ENCODE results near the gene MCM5. TPM values are rescaled to one million over a fixed set of nuclear protein-coding genes. Genes with fewer than 3 reads are reported as not detected.

MCM5 gene
- total and polyA plus RNA-seq, 2 of the 13 experiments (the other 11 are each of a cell fraction or from before 2014, with no cell fraction given): 40.2 to 93.5 TPM

- TF ChIP-seq ZNF607 (CRISPR knock-in tag; IDR thresholded peaks at IDR 0.05; ENCODE audit: borderline replicate concordance) (no peak), NCOA1 (CRISPR knock-in tag; IDR thresholded peaks at IDR 0.05) (0 out of 2 replicates have a peak, but pooled peaks have one; percentile 63), GATA4 (IDR thresholded peaks at IDR 0.05; ENCODE audit: borderline replicate concordance, low read depth) (no peak), SNAPC5 (CRISPR knock-in tag; IDR thresholded peaks at IDR 0.05; ENCODE audit: borderline replicate concordance) (peak; percentile 81), DMAP1 (CRISPR knock-in tag; IDR thresholded peaks at IDR 0.05) (peak; percentile 69; the same call in 1 of the 2 replicates), ARID2 (CRISPR knock-in tag; IDR thresholded peaks at IDR 0.05; ENCODE audit: borderline replicate concordance) (no peak), MLX (CRISPR knock-in tag; IDR thresholded peaks at IDR 0.05) (peak; percentile 37; the same call in 1 of the 2 replicates), ZC3H13 (CRISPR knock-in tag; IDR thresholded peaks at IDR 0.05) (peak; percentile 74; the same call in 1 of the 2 replicates), ZNF10 (CRISPR knock-in tag; IDR thresholded peaks at IDR 0.05; ENCODE audit: borderline replicate concordance, low read depth) (no peak), REPIN1 (CRISPR knock-in tag; IDR thresholded peaks at IDR 0.05; ENCODE audit: borderline replicate concordance, low read depth) (peak; percentile 51; the same call in 1 of the 2 replicates), MED8 (CRISPR knock-in tag; IDR thresholded peaks at IDR 0.05; ENCODE audit: insufficient replicate concordance) (peak; percentile 59), PHF8 (CRISPR knock-in tag; IDR thresholded peaks at IDR 0.05) (peak; percentile 60), ERF (CRISPR knock-in tag; IDR thresholded peaks at IDR 0.05) (peak; percentile 52; the same call in 1 of the 2 replicates), TFE3 (CRISPR knock-in tag; IDR thresholded peaks at IDR 0.05) (peak; percentile 67; the same call in 1 of the 2 replicates), HDAC2 (CRISPR knock-in tag; IDR thresholded peaks at IDR 0.05) (peak; percentile 41; the same call in 1 of the 2 replicates), CBFB (CRISPR knock-in tag; IDR thresholded peaks at IDR 0.05) (0 out of 2 replicates have a peak, but pooled peaks have one; percentile 44), TFDP2 (CRISPR knock-in tag; IDR thresholded peaks at IDR 0.05) (peak; percentile 99), MXD1 (CRISPR knock-in tag; IDR thresholded peaks at IDR 0.05) (peak; percentile 89), FOXK1 (CRISPR knock-in tag; IDR thresholded peaks at IDR 0.05; ENCODE audit: borderline replicate concordance, low read depth) (peak; percentile 52; the same call in 1 of the 2 replicates), ZNF724P (CRISPR knock-in tag; IDR thresholded peaks at IDR 0.05; ENCODE audit: borderline replicate concordance) (peak; percentile 77; the same call in 1 of the 2 replicates), TEAD2 (CRISPR knock-in tag; IDR thresholded peaks at IDR 0.05) (no peak), ZNF83 (CRISPR knock-in tag; IDR thresholded peaks at IDR 0.05; ENCODE audit: borderline replicate concordance) (no peak; the same call in 1 of the 2 replicates), GFI1 (CRISPR knock-in tag; IDR thresholded peaks at IDR 0.05; ENCODE audit: borderline replicate concordance) (peak; percentile 49; the same call in 1 of the 2 replicates), KDM2A (CRISPR knock-in tag; IDR thresholded peaks at IDR 0.05; ENCODE audit: borderline replicate concordance, low read depth) (peak; percentile 57; the same call in 1 of the 2 replicates), RARA (CRISPR knock-in tag; IDR thresholded peaks at IDR 0.05) (peak; percentile 51; the same call in 1 of the 2 replicates), ZNF224 (CRISPR knock-in tag; IDR thresholded peaks at IDR 0.05) (peak; percentile 89; the same call in 1 of the 2 replicates)
Observed at GRCh38 chr22:35399678-35400500, at the start of gene MCM5 (continued).

Measured in HepG2 (cell line).